Esophagus squamous epithelium (tissue), 5 donors: ENCODE results near the gene MED13L. TPM values are rescaled to one million over a fixed set of nuclear protein-coding genes. Genes with fewer than 3 reads are reported as not detected.

Experiments used
- DNase-seq: peaks from one replicate; lab custom pipeline; 2025; lab: John Stamatoyannopoulos, UW
- H3K27ac ChIP-seq, 4 donors: fragments of 200-600 bp; sonication (generic); one replicate each; pipeline ENCODE4 v1.5.1; 2016 to 2019; ENCODE audit warnings: mild to moderate bottlenecking in 1 of 4
- H3K27me3 ChIP-seq, 4 donors: fragments of 200-600 bp; sonication (generic); 1 replicate in 3 of 4; 2 replicates in 1 of 4; pipeline versions ENCODE4 v1.5.1 to v1.6.0; 2017 to 2021; ENCODE audit warnings: antibody characterized with exemption in 1 of 4
- H3K36me3 ChIP-seq, 3 donors: fragments of 200-600 bp; sonication (generic); one replicate each; pipeline ENCODE4 v1.5.1; 2016 to 2019
- H3K4me1 ChIP-seq, 3 donors: fragments of 200-600 bp; sonication (generic); one replicate each; pipeline ENCODE4 v1.5.1; 2017 to 2019
- H3K4me3 ChIP-seq, 4 donors: fragments of 200-600 bp; sonication (generic); 1 replicate in 3 of 4; 2 replicates in 1 of 4; pipeline ENCODE4 v1.5.1; 2016 to 2019; ENCODE audit warnings: mild to moderate bottlenecking in 2 of 4, moderate library complexity in 1 of 4
- H3K9me3 ChIP-seq, 3 donors: fragments of 200-600 bp; sonication (generic); one replicate each; pipeline ENCODE4 v1.5.1; 2016 to 2019
- POLR2A ChIP-seq, 4 donors: fragments of 450-650 bp; IDR thresholded peaks; one replicate each; pipeline ENCODE4 v1.6.1; 2017; ENCODE audit warnings: antibody characterized with exemption in 4 of 4, mild to moderate bottlenecking in 4 of 4, moderate library complexity in 3 of 4
- WGBS, 2 donors: methylation state at CpG; one replicate each; pipeline ENCODE4 v1.1.5; 2018; 5-methylcytosine and 5-hydroxymethylcytosine counted together
- intact Hi-C: fragments of 100-400 bp; cut with DNase I; formaldehyde crosslinking; loops from one replicate; pipeline ENCODE4 v1.15.0; 2022
- total RNA-seq, 4 donors: library from RNA; depleted of rRNA; stranded (reverse); fragments of >200 nt; gene quantifications; one replicate each; pipeline ENCODE4 v1.1.0, GENCODE V29; 2016
- TF ChIP-seq, protein P1 (sequence below), 6 experiments: fragments of 450-650 bp in 4 of 6; fragments of 200-600 bp in 2 of 6; sonication (generic) in 2 of 6; IDR thresholded peaks; one replicate each; pipeline ENCODE4 v1.5.1; 2016 to 2019; ENCODE audit warnings: antibody characterized with exemption in 6 of 6, mild to moderate bottlenecking in 4 of 6, moderate library complexity in 4 of 6
- donor health status: DM: yes; HTN: yes; CAD: no.

The MED13L gene
- total RNA-seq, 4 donors from 2014 or later = 52.2 to 137 (median 62.1) TPM

DNA sequence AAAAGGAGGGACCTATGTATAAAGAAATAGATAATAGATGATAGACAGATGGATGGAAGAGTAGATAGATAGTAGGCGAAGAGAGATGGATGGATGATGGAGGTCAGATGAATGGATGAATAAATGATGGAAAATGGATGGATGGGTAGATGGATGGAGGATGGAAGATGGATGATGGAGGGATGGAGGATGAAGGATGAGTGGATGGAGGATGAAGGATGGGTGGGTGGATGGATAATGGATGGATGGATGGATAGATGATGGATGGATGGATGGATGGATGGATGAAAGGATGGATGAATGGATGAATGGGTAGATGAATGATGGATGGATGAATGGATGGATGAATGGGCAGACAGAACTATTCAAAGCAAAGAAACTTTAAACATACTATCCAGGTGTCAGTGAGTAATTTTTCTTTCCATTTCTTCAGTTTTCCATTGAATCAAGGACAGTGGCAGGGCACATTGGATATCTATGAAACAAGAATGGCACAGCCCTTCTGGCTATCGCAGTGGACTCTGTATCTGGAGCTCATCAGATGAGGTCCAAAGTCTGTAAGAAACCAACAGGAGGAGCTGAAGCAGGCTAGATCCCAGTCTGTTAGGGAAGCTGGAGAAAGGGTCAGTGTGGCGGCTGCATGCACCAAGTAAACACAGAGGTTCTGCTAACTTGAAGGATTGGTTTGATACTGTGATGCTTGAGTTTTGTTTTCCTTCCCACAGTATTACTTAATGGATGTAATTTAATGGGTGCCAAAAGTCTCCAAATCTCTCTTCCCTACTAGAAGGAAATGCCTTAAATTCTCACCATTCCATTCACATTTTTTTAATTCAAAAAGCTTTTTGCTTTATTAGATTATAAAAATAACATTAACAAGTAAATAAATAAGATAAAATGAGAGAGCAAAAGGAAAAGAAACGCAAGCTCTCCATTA, 18.1 kb upstream of the MED13L start:
- H3K9me3 ChIP-seq = no peaks in the 10 kb centered on the region
- intact Hi-C loops = no loop called here
- 75 to 88% methylated on average over 4 of the region's 4 CpGs for WGBS, 2 donors
- no peak for DNase-seq
- no peak overlapping the region for H3K4me3 ChIP-seq
- no peaks in the 10 kb centered on the region for H3K27me3 ChIP-seq
- no peaks in the 10 kb centered on the region for H3K36me3 ChIP-seq
- H3K27ac ChIP-seq = no peak overlapping the region
- TF ChIP-seq, protein P1, sequence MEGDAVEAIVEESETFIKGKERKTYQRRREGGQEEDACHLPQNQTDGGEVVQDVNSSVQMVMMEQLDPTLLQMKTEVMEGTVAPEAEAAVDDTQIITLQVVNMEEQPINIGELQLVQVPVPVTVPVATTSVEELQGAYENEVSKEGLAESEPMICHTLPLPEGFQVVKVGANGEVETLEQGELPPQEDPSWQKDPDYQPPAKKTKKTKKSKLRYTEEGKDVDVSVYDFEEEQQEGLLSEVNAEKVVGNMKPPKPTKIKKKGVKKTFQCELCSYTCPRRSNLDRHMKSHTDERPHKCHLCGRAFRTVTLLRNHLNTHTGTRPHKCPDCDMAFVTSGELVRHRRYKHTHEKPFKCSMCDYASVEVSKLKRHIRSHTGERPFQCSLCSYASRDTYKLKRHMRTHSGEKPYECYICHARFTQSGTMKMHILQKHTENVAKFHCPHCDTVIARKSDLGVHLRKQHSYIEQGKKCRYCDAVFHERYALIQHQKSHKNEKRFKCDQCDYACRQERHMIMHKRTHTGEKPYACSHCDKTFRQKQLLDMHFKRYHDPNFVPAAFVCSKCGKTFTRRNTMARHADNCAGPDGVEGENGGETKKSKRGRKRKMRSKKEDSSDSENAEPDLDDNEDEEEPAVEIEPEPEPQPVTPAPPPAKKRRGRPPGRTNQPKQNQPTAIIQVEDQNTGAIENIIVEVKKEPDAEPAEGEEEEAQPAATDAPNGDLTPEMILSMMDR (IDR thresholded peaks at IDR 0.05) = no peak
- no peak for TF ChIP-seq POLR2A (IDR thresholded peaks at IDR 0.05)
- H3K4me1 ChIP-seq = peaks cover 8 to 42% (median 13%) of the 10 kb centered on the region in 3 donors

DNA sequence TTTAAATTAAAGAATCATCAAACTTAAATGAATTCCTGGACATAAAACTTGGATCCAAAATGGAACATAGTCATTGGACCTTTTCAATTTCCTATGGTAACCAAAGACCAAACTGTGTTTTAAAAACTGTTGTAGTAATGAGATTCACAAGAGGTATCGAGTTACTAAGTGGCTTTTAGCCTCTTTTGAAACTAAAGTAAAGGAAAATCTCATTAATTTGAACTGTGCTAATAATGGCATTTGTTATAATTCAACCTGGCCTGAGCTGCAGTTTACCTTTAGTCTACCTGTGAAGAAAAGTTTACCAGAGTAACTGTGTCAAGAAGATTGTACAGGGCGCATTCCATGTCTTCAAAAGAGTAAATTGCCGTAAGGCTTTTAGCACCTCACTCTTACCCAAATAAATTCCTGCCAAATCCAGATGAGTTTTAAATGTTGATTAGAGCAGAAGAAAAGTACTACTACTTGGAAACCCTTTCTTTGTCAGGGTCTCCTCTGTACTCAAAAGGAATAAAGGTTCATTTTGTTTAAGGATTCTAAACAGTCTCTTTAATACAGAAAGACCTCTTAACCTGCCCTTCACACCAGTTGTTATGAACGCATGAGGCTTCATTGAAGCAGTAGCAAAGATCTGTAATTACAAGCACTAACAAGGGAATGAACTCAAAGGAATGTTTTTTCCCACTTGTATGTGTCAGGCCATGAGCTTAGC, 17.1 kb upstream of the MED13L start:
- peaks cover 7 to 32% (median 10%) of the 10 kb centered on the region in 3 donors for H3K4me1 ChIP-seq
- no peak overlapping the region for H3K4me3 ChIP-seq
- TF ChIP-seq, protein P1 (IDR thresholded peaks at IDR 0.05) = no peak
- no peak for TF ChIP-seq POLR2A (IDR thresholded peaks at IDR 0.05)
- no peaks in the 10 kb centered on the region for H3K36me3 ChIP-seq
- H3K27me3 ChIP-seq = no peaks in the 10 kb centered on the region
- WGBS, 2 donors = 59 to 79% methylated on average over 4 of the region's 4 CpGs
- H3K27ac ChIP-seq = no peak overlapping the region
- no peak for DNase-seq
- H3K9me3 ChIP-seq = no peaks in the 10 kb centered on the region
- intact Hi-C loops = no loop called here

DNA sequence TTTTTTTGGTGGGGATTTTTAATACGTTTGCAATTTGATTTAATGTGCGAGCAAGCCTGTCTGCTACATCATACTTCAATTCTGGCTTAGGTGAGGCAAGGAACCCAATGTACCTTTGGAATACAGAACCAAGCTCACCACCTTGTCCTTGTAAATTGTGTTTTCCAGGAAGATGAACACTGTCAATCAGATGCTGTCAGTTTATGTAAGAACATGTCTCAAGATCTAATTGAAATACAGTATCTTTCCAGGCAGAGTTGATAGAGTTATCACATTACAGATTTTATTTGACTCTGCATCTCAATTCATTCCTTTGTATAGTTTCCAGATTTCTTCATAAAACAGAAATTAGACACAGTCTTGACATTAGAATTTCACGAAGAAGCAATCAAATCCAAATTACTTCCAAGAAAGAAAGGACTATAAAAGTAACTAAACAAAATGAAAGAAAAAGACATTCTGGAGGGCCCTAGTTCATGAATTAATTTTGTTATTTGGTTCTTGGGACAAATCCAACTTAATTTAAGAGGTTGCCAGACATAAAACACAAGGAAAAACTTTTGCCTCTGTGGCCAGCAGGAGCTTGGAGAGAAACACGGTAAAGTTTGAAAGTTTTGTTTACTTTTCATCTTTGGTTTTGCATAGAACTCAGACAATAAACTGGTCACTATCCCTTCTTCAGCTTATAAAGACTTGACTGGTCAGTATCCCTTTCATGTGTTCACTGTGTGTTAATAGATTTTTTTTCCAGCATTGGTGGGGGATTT, 16.4 kb upstream of the MED13L start:
- Histone ChIP-seq H3K27me3 (no peaks in the 10 kb centered on the region), H3K4me1 (peaks cover 0 to 25% (median 2%) of the 10 kb centered on the region in 3 donors), H3K9me3 (no peaks in the 10 kb centered on the region), H3K4me3 (no peak overlapping the region), H3K27ac (no peak overlapping the region), H3K36me3 (no peaks in the 10 kb centered on the region)
- intact Hi-C loops = no loop called here
- WGBS, 2 donors = 62 to 66% methylated on average over 4 of the region's 4 CpGs
- TF ChIP-seq POLR2A (IDR thresholded peaks at IDR 0.05) = no peak
- TF ChIP-seq, protein P1 (IDR thresholded peaks at IDR 0.05) = no peak
- DNase-seq = no peak

DNA sequence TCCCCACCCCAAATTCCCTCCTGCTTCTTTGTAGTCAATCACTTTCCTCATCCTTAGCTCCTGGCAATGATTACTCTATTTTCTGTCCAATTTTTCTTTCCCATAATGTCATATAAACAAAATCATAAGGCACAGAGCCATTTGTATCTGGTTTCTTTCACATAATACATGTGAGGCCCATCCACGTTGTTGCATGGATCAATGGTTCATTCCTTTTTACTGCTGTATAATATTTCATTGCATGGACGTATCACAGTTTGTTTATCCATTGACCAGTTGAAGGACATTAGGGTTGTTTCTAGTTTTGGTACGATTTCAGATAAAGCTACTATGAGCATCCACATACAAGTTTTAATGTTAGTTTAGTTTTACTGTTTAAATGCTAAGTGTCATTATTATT, 13.7 kb upstream of the MED13L start:
- Histone ChIP-seq H3K4me3 (no peak overlapping the region), H3K27me3 (no peaks in the 10 kb centered on the region), H3K4me1 (peaks cover 0 to 20% (median 0%) of the 10 kb centered on the region in 3 donors), H3K36me3 (no peaks in the 10 kb centered on the region), H3K27ac (no peak overlapping the region), H3K9me3 (no peaks in the 10 kb centered on the region)
- no peak for DNase-seq
- intact Hi-C loops = no loop called here
- TF ChIP-seq, protein P1 (IDR thresholded peaks at IDR 0.05) = no peak
- TF ChIP-seq POLR2A (IDR thresholded peaks at IDR 0.05) = no peak
- WGBS, 2 donors = 79 to 84% methylated on average over 3 of the region's 3 CpGs
